ENCODE data around the gene CTSW.
"Not testable (repeated sequence)": the region's sequence is repeated elsewhere in the genome, so short reads cannot be mapped to it uniquely, and the experiment has no call there.

Gene CTSW

GRCh38 chr11:65886826-65887722 is 7.4 kb downstream of the CTSW start:
- no peak for DNase-seq

GRCh38 chr11:65887723-65888162 is 8.1 kb downstream of the CTSW start:
- DNase-seq: no peak

DNA sequence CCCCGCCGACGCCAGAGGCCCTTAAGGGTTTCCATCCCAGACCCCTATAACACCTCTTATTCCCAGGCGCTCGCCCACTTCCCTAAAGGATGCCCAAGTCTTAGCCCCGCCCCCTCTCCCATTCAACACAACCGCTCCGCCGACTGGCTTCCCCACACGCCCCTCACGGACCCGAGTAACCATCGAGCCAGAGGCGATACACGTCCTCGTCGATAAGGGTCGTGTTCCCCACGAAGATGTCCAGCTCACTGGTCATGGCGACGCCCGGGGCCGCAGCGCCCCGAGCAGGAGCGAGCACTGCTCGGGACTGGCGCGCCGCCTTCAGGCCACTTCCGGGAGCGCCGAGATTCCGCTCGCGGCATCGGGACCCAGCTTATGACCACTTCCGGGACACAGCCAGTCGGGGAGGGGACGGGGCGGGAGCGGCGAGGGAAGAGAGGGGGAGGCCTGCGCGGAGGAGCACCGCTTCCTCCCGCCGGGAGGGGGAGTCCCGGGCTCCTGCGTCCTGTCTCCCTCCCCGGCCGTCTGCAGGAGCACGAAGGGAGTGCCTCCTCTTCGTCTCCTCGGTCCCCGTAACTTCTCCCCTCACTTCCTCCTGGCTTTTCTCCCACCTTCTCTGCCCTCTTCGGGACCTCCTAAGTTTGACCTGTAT is 8.7 kb downstream of the CTSW start, which contains the start of gene FIBP:
Gene FIBP, minus strand, starts transcription at position 309 of the 652 bp plus-strand sequence. Its CDS starts 53 bp downstream, at position 256.
- DNase-seq: peak; percentile 95

DNA sequence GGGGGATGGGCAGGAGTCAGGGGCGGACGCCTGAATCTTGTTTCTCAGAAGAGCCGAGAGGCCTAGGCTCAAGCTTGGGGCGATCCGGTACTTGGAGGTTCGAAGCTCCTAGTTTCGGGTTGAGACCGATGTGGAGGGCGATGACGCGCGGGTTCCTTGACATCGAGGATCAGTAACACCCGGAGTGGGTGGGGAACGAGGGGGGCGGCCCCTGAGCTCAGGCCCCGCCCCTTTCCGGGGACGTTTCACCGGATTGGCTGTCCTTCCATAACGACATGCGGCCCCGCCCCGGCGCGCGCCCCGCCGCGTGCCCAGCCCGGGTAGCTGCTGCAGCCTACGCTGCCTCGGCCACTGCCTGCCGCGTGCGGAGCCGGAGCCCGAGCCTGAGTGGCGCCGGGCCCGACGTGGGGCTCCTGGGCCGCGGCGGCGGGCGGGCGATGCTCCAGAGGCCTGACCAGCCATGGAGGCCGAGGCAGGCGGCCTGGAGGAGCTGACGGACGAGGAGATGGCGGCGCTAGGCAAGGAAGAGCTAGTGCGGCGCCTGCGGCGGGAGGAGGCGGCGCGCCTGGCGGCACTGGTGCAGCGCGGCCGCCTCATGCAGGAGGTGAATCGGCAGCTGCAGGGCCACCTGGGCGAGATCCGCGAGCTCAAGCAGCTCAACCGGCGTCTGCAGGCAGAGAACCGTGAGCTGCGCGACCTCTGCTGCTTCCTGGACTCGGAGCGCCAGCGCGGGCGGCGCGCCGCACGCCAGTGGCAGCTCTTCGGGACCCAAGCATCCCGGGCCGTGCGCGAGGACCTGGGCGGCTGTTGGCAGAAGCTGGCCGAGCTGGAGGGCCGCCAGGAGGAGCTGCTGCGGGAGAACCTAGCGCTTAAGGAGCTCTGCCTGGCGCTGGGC is 10.9 kb downstream of the CTSW start, which contains the start of gene CCDC85B:
Gene CCDC85B, plus strand, starts transcription at position 350 of the 895 bp plus-strand sequence. Its CDS starts 111 bp downstream, at position 461.
- DNase-seq: peak; percentile 96

DNA sequence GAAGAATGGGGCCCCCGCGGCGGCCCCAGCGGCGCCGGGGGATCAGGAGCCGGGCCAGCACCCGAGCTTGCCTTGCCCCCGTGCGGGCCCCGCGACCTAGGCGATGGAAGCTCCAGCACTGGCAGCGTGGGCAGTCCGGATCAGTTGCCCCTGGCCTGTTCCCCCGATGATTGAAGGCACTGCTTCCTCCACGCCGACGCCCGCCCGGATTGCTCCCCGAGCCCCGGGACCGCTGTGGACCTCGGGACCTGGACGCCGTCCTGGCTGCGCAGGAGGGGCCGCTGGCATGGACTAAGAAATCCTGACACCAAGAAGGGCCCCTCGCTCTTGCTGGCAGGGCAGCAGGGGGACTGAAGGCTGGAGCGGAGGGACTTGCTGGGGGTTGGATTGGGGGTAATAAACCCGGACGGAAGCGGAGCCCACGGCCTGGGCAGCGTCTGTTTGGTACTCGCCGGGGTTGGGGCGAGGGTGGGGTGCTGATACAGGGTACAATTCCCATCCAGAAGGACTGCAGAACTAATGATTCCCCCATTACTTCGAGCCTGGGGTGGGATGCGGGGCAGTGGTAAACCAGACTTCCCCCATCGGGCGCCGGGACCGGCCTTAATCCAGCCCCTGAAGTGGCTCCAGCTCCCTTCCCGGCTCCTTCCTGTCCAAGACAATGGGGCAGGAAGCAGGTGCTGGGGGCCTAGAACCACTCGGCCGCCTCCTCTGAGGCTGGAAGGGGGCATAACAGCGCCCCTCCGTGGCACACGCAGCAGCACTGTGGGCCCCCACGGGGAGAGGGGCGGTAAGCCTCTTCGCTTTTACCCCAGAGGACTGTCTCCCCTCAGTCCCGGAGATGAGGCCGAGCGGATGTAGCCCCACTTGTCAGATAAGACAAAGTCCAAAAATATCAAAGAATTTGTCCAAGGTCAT is 11.8 kb downstream of the CTSW start:
- DNase-seq: peak; percentile 51

- DNase-seq: not testable (repeated sequence)
Observed at GRCh38 chr11:65892137-65892540, 12.5 kb downstream of the CTSW start.

- no peak for DNase-seq
Observed at GRCh38 chr11:65892661-65893317, 13.2 kb downstream of the CTSW start.

- no peak for DNase-seq
Observed at GRCh38 chr11:65894034-65894591, 14.5 kb downstream of the CTSW start.

GRCh38 chr11:65895482-65895981 is 15.9 kb downstream of the CTSW start:
- DNase-seq: no peak

DNA sequence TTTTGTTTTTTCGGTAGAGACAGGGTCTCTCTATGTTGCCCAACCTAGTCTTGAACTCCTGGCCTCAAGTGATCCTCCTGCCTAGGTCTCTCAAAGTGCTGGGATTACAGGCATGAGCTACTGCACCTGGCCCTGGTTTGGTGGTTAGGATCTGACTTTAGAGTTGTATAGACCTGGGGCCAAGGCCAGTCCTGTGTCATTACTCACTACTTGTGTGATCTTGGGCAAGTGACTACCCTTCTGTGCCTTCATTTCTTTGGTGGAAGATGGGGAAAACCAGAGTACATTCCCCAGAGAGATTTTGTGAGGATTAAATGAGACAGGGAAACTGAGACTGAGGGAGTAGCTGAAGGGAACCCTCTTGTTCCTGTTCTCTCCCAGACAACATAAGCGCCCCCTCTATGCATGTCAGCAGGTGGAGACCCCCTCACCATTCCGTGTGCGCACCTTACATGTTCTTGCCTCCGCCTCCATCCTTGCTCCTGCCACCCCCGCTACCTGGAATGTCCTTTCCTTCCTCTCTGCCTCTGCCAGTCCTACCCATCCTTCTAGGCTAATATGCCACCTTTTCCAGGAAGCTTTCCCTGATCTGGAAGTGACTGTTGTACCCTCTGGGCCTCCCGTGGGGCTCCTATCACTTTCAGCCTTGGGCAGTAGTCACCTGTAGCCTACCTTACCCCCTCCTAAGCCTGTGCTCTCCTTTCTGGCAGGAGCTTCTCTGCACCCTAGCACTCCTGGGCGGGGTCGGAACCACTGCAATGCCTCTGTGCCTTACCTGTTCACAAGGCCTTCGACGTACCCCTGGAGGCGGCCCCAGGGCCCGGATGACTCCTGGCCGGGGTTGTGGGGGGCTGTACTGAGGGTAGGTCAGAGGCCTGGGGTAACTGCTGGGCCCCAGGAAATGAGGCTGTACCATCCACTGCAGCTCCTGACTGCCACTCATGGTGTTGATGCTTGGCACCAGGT is 16.7 kb downstream of the CTSW start:
- no peak for DNase-seq

DNA sequence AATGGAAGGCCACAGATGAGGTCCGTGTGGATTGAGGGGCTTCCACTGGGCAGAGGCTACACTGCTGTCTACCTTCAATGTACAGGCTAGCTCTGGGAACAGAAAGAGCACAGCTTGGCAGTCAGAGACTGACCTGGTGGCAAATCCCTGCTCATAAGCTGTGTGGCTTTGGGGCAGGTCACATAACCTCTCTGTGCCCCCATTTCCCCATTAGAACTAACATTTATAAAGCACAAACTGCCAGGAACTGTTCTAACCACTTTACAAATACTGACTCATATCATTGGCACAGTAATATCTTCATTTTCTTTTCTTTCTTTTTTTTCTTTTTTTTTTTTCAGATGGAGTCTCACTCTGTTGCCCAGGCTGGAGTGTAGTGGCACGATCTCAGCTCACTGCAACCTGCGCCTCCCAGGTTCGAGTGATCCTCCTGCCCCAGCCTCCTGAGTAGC is 17.4 kb downstream of the CTSW start:
- no peak for DNase-seq

DNA sequence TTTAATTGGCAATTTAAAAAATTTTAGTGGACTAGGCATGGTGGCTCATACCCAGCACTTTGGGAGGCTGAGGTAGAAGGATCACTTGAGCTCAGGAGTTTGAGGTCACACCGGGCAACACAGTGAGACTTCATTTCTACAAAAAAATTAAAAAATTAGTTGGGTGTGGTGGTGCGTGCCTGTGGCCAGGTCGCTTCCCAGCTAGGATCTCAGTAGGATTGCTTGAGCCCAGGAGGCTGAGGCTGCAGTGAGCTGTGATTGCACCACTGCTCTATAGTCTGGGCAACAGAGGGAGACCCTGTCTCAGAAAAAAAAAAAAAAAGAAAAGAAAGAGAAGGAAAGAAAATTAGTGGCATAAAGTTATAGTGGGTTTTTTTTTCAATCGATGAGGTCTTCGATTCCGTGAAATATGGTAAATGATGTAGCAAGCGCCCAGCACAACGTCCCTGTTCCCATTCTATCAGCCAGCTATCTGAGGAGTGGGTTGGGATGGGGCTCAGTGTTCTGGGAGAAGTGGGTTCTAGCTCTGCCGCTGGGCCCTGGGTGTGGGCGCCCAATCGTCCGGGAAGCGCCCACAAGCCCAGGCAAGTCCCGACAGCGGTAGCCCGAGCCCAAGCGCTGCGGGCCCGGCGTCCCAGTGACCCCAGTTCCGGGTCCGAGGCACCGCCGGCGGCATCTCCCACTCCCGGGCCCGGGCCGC is 19.2 kb downstream of the CTSW start:
- DNase-seq: no peak

DNA sequence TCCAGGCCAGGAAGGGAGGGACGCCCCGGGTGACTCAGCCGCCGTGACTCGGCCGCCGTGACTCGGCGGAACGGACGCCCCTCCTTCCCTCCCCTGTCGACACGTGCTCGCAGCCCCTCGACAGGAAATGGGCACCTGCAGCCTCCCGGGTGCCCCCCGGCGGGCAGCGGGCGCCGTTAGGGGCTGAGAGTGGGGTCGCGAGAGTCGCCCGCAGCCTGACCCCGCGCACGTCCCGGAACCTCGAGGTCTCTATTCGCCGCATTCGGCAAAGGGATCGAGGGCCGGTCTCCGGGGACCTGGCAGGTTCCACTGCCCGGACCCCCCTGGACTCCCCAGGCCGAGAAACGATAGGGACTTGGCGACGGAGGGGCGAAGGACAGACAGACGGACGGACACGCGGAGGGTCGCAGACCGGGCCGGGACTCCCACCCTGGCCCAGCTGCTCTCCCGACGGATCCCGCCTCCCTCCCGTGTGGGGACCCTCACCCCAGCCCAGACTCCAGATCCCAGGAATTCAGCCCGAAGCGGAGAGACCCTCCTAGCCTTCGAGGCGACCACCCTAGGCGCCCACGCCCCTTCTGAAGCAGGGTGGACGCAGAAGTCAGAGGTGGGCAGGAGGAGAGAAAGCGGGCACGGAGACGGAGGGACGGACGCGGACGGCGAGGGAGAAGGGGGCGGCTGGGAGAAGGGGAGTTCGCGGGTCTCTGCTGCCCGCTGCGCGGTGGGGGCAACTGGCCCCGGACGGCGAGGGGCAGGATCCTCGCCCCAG is 19.9 kb downstream of the CTSW start:
- no peak for DNase-seq

DNA sequence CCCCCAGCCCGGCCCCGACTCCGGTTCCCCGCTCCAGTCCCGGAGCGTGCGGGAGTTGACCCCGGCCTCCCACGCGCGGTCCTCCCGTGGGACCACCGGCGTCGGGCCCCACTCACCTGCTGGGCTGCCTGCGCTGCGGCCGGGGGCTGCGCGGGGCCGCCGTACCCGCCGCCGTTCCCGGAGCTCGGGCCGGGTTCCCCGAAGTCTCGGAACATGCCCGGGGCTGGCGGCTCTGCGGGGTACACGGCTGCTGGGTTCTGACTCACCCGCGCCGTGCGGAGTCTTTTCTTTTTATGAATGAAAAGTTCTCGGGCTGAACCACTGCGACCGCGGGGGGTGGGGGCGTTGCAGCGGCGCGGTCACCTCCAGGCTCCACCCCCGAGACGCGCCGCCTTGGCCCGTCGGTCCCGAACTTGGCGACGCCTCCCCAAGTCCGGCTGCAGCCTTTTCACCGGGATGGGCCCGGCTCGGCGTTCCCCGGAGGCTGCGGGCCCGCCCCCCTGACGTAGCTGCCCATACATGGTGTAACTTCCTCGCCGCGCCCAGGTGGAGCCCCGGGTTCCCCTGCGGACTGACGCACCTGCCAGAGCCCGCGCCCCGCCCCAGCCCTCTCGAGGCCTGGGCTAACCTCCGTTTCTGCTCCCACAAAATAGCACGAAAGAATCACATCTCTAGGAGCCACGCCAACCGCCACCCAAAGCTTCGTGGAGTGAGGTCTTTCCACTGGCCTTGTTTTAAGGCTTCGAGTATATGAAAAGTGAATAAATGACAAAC is 20.7 kb downstream of the CTSW start, which contains the start of gene FOSL1:
Gene FOSL1, minus strand, starts transcription at position 264 of the 774 bp plus-strand sequence. Its CDS starts 49 bp downstream, at position 215.
- DNase-seq: peak; percentile 71

DNA sequence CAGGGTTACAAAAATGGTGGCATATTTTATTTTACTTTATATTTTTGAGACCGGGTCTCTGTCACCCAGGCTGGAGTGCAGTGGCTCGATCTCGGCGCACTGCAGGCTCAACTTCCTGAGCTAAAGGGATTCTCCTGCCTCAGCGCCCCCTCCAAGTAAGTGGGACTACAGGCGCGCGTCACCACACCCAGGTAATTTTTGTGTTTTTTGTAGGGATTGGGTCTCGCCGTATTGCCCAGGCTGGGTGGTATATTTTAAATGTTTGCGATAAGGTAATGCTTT is 21.2 kb downstream of the CTSW start:
- no peak for DNase-seq

GRCh38 chr11:65903068-65903481 is 23.4 kb downstream of the CTSW start:
- no peak for DNase-seq

DNA sequence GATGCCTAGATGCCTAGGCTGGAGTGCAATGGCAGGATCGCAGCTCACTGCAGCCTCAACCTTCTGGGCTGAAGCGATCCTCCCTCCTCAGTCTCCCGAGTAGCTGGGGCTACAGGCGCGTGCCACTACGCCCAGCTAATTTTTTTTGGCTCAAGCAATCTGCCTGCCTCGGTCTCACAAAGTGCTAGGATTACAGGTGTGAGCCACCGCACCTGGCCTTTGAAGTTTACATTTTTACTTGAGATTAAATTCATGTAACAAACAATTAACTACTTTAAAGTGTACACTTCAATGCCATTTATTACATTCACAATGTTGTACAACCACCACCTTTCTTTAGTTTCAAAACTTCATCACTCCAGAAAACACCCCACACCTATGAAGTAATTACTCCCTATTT is 24.1 kb downstream of the CTSW start:
- DNase-seq: no peak
